HepG2 (cell line): Measurements from ENCODE around the gene RNASE11. TPM values are rescaled to one million over a fixed set of nuclear protein-coding genes. Genes with fewer than 3 reads are reported as not detected.

ENCODE experiments used
- ATF4 ChIP-seq, 2 experiments: fragments of 450-650 bp in 1 of 2; sonication (generic) in 1 of 2; formaldehyde crosslinking; IDR thresholded peaks; 2 replicates each; pipeline versions ENCODE4 v1.5.0 to v1.8.0; 2020 to 2022; ENCODE audit warnings: mild to moderate bottlenecking in 1 of 2, missing genetic modification reagents in 1 of 2
- CBFB ChIP-seq: sonication (generic); formaldehyde crosslinking; IDR thresholded peaks from 2 replicates; pipeline ENCODE4 v1.4.0; 2020; ENCODE audit warnings: missing genetic modification reagents
- DNMT1 ChIP-seq: sonication (generic); formaldehyde crosslinking; IDR thresholded peaks from 2 replicates; pipeline ENCODE4 v1.5.1; 2020; ENCODE audit warnings: mild to moderate bottlenecking, missing genetic modification reagents
- FOXJ3 ChIP-seq: sonication (generic); formaldehyde crosslinking; IDR thresholded peaks from 2 replicates; pipeline ENCODE4 v1.4.0; 2020; ENCODE audit warnings: missing genetic modification reagents, mild to moderate bottlenecking, borderline replicate concordance
- FOXP1 ChIP-seq, 2 experiments: fragments of 450-650 bp in 1 of 2; IDR thresholded peaks; 2 replicates each; pipeline ENCODE4 v1.6.1; 2017 to 2018; ENCODE audit warnings: antibody characterized with exemption in 1 of 2
- GTF2F1 ChIP-seq: fragments of 150-350 bp; IDR thresholded peaks from 2 replicates; pipeline ENCODE4 v1.6.1; 2014; ENCODE audit warnings: low read length
- IRX3 ChIP-seq: sonication (generic); formaldehyde crosslinking; IDR thresholded peaks from 2 replicates; pipeline ENCODE4 v1.8.1; 2023; ENCODE audit warnings: mild to moderate bottlenecking, low read depth, missing genetic modification reagents, borderline replicate concordance
- MYC ChIP-seq: sonication (generic); formaldehyde crosslinking; IDR thresholded peaks from 2 replicates; pipeline ENCODE4 v1.9.0; 2021; ENCODE audit warnings: missing genetic modification reagents, borderline replicate concordance
- MYNN ChIP-seq: sonication (generic); formaldehyde crosslinking; IDR thresholded peaks from 2 replicates; pipeline ENCODE4 v1.4.0; 2020; ENCODE audit warnings: mild to moderate bottlenecking, low read depth, missing genetic modification reagents
- NFKBIZ ChIP-seq: IDR thresholded peaks from 2 replicates; pipeline ENCODE4 v1.6.1; 2018; ENCODE audit warnings: missing genetic modification reagents, missing compliant biosample characterization
- NFYB ChIP-seq: sonication (generic); formaldehyde crosslinking; IDR thresholded peaks from 2 replicates; pipeline ENCODE4 v1.4.0; 2020; ENCODE audit warnings: missing genetic modification reagents
- NFYC ChIP-seq: IDR thresholded peaks from 2 replicates; pipeline ENCODE4 v1.6.1; 2016; ENCODE audit warnings: missing genetic modification reagents, missing compliant biosample characterization
- PBX2 ChIP-seq: IDR thresholded peaks from 2 replicates; pipeline ENCODE4 v1.6.1; 2016; ENCODE audit warnings: control low read depth
- RARG ChIP-seq: sonication (generic); formaldehyde crosslinking; IDR thresholded peaks from 2 replicates; pipeline ENCODE4 v1.4.0; 2020; ENCODE audit warnings: low read depth, mild to moderate bottlenecking, missing genetic modification reagents
- TFAP4 ChIP-seq: sonication (generic); IDR thresholded peaks from 2 replicates; pipeline ENCODE4 v1.6.1; 2016; ENCODE audit warnings: low read depth, borderline replicate concordance
- WIZ ChIP-seq: sonication (generic); formaldehyde crosslinking; IDR thresholded peaks from 2 replicates; pipeline ENCODE4 v1.5.1; 2020; ENCODE audit warnings: mild to moderate bottlenecking, missing genetic modification reagents
- YEATS2 ChIP-seq: sonication (generic); formaldehyde crosslinking; IDR thresholded peaks from 2 replicates; pipeline ENCODE4 v1.4.0; 2020; ENCODE audit warnings: missing genetic modification reagents, borderline replicate concordance
- ZBTB14 ChIP-seq: sonication (generic); formaldehyde crosslinking; IDR thresholded peaks from 2 replicates; pipeline ENCODE4 v1.4.0; 2020; ENCODE audit warnings: missing genetic modification reagents
- ZBTB44 ChIP-seq: sonication (generic); formaldehyde crosslinking; IDR thresholded peaks from 2 replicates; pipeline ENCODE4 v1.4.0; 2020; ENCODE audit warnings: missing genetic modification reagents
- ZFX ChIP-seq: sonication (generic); formaldehyde crosslinking; IDR thresholded peaks from 2 replicates; pipeline ENCODE4 v1.4.0; 2020; ENCODE audit warnings: mild to moderate bottlenecking, low read depth, missing genetic modification reagents, moderate library complexity
- ZNF414 ChIP-seq: sonication (generic); formaldehyde crosslinking; IDR thresholded peaks from 2 replicates; pipeline ENCODE4 v1.5.0; 2020; ENCODE audit warnings: missing genetic modification reagents
- ZNF615 ChIP-seq: sonication (generic); formaldehyde crosslinking; IDR thresholded peaks from 2 replicates; pipeline ENCODE4 v1.5.0; 2020; ENCODE audit warnings: mild to moderate bottlenecking, missing genetic modification reagents, borderline replicate concordance
- ZNF792 ChIP-seq: IDR thresholded peaks from 2 replicates; pipeline ENCODE4 v1.6.1; 2016
- polyA plus RNA-seq, 8 experiments: library from polyadenylated mRNA; depleted of rRNA in 3 of 8; stranded (reverse) in 7 of 8; unstranded in 1 of 8; fragments of >200 nt; fragmentation: Illumina TruSeq in 4 of 8; extraction: Trizol in 4 of 8; gene quantifications; 2 replicates each; pipeline versions ENCODE4 v1.2.1 to v1.2.3, GENCODE V29; 2011 to 2016; ENCODE audit warnings: low read depth in 4 of 8, missing spikeins in 1 of 8, mixed read lengths in 1 of 8; ENCODE audit not compliant: insufficient read depth in 1 of 8
- total RNA-seq, 5 experiments: library from RNA; depleted of rRNA; stranded (reverse); fragments of >200 nt; fragmentation: Illumina TruSeq; extraction: Trizol; gene quantifications; 2 replicates each; pipeline ENCODE4 v1.2.3, GENCODE V29; 2016; ENCODE audit warnings: low read depth in 1 of 5

RNASE11 gene
- total and polyA plus RNA-seq, 2 of the 13 experiments (the other 11 are each of a cell fraction or from before 2014, with no cell fraction given) = not detected

- TF ChIP-seq ZNF615 (CRISPR knock-in tag) (no peak), CBFB (no peak; the same call in 1 of the 2 replicates), TFAP4 (no peak), MYNN (CRISPR knock-in tag) (no peak), FOXP1 (IDR thresholded peaks at IDR 0.05) (no peak), FOXP1 (CRISPR knock-in tag; IDR thresholded peaks at IDR 0.05) (peak; percentile 21; the same call in 1 of the 2 replicates), ZBTB44 (CRISPR knock-in tag) (no peak), PBX2 (CRISPR knock-in tag) (no peak), GTF2F1 (0 out of 2 replicates have a peak, but pooled peaks have one; percentile 48), NFKBIZ (no peak; the same call in none of the 2 replicates), WIZ (no peak), ZNF414 (CRISPR knock-in tag) (no peak), NFYC (CRISPR knock-in tag) (peak; percentile 24; the same call in 1 of the 2 replicates), YEATS2 (CRISPR knock-in tag) (0 out of 2 replicates have a peak, but pooled peaks have one; percentile 12), IRX3 (CRISPR knock-in tag) (no peak), ATF4 (CRISPR knock-in tag; IDR thresholded peaks at IDR 0.05) (no peak), RARG (CRISPR knock-in tag) (no peak), FOXJ3 (CRISPR knock-in tag) (no peak), MYC (no peak), ZBTB14 (CRISPR knock-in tag) (peak; percentile 50; the same call in 1 of the 2 replicates), ZFX (CRISPR knock-in tag) (no peak), ZNF792 (CRISPR knock-in tag) (no peak), NFYB (CRISPR knock-in tag) (no peak), DNMT1 (CRISPR knock-in tag) (no peak)
Observed at GRCh38 chr14:20609215-20610001, 21.6 kb upstream of the RNASE11 start (continued).
